Measurements from ENCODE around the gene BTBD10.
A peak's percentile ranks its signal among the peaks of the same experiment; 100 is the strongest.
"Not testable (repeated sequence)": the region's sequence is repeated elsewhere in the genome, so short reads cannot be mapped to it uniquely, and the experiment has no call there.

BTBD10 gene

DNA sequence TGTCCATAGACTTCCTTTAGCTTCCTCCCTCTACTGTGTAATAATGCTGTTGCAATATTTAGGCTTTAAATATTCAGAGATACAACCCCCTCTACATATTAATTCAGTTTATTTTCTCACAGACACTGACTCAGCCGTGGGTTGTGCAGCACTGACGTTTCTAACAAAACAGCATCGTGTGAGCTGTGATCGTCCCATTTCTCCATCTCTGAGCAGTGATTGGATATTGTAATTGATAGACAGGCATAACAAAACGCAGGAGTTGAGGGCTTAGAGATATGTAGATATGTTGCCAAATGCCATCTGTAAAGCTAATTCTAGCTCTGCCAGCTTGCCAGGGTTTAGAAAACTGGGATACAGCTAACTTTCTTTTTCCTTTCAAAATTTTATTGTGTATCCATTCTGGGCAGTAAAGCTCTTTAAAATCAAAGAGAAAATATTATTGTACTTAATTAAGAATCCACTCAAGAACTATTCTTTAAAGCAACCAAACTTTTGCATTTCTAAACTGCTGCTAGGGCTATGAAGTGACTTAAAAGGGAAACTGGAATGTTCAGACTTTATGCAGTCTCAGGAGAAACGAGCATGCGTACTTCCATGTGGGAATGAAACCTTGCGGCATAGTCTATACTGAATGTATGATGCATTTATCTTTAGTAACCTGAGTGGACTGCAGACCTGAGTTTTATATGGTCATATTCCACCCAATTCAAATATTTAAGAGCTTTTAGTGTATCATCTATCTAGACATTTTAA, 22.7 kb downstream of the BTBD10 start:
- DNase-seq: no peak

DNA sequence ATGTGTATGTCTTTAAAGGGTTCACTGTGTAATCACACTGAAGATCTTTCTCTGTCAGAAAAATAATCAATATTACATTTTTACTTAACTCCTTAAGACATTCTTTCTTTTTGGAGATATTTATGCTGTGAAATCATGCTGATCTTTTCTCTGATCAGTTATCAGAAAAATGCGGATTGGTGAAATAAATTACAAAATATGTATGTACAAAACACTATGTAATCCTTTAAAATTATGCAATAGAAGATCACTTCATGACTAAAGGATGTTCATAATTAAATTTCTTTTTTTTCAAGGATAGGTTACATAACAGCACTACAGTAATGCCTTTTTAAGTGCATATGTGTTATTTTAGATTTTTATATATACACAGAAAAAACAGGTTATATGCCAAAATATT, 24.7 kb downstream of the BTBD10 start:
- DNase-seq: no peak

DNA sequence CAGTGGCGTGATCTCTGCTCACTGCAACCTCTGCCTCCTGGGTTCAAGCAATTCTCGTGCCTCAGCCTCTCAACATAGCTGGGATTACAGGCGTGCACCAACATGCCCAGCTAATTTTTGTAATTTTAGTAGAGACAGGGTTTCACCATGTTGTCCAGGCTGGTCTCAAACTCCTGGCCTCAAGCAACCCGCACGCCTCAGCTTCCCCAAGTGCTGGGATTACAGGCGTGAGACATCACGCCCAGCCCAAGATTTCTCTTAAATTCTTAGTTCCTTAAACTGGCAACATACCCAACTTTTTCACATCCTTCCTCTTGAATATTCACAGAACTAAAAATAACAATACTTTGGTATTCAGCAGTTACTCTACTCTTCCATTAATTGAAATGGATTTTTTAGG, 26.2 kb downstream of the BTBD10 start:
- peak; percentile 17 to 24 for DNase-seq

DNA sequence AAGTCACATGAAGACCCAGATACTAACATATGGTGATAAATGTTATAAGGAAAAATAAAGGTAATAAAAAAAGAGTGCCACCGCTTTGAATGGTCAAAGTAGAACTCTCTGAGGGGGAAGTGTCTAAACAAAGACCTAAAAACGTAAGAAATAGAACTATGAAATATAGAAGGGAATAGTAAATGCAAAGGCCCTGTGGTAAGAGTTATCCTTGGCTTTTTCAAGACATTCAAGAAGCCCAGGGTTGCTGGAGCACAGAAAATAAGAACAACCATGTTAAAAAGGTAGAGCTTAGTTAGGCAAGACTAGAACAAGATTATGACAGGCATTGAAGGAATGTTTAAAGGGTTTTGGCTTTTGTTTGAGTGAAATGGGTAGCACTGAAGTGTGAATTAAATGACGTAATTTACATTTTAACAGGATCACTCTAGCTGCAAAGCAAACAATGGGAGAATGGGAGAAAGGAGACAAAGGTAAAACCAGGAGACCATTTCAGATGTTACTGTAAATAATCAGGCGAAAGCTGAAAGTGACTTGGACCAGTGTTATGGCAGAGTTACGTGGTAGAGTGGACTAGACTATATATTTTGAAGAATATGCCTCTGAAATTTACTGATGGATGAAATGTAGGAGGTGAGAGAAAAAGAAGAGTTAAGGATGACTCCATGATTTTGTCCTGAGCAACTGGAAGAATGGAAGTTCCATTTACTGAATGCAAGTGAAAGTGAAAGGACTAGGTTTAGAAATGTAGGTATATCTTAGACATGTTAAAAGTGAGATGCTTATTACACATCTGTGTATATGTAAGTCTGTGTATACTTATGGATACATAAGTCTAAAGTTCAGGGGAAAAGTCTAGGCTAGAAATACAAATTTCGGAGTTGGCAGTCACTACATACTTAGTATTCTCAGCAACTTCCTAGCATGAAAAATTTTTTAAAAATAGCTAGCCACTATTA, 28.5 kb downstream of the BTBD10 start:
- DNase-seq: no peak

DNA sequence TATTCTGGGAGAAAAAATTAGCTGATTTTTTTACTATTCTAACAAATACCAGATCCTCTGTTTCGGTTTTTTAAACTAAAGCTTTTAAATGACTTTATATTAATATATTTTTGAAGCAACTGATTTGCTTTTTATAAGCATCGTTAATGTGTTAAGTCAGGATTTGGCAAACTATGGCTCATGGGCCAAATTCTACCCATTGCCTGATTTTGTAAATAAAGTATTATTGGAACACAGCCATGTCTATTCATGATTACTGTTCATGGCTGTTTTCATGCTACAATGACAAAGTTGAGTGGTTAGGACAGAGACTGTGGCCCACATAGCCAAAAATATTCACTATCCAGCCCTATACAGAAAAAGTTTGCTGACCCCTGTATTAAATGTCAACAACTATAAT, 29.6 kb downstream of the BTBD10 start:
- no peak for DNase-seq

DNA sequence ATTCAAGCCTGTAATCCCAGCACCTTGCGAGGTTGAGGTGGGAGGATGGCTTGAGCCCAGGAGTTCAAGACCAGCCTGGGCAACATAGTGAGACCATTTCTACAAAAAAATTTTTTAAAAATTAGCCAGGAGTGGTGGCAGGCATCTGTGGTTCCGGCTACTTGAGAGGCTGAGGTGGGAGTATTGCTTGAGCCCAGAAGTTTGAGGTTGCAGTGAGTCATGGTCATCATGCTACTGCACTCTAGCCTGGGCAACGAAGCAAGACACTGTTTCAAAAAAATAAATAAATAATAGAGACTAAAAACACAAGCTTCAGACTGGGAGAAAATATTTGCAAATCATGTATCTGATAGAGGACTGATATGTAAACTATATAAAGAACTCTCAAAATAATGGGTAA, 33.2 kb downstream of the BTBD10 start:
- no peak for DNase-seq

DNA sequence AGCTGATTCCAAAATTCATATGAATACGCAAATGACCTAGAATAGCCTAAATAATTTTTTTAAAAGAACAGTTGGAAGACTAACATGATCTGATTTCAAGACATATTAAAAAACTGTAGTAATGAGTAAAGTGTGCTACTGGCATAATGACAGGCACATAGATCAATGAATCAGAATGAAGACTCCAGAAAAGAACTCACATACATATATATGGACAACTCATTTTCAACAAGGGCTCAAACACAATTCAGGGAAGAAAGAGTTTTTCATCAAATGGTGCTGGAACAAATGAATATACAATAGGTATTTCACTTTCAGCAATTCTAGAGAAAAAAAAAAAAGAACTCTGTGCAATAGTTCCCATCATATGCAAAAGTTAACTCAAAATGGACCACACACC, 33.7 kb downstream of the BTBD10 start:
- no peak for DNase-seq

DNA sequence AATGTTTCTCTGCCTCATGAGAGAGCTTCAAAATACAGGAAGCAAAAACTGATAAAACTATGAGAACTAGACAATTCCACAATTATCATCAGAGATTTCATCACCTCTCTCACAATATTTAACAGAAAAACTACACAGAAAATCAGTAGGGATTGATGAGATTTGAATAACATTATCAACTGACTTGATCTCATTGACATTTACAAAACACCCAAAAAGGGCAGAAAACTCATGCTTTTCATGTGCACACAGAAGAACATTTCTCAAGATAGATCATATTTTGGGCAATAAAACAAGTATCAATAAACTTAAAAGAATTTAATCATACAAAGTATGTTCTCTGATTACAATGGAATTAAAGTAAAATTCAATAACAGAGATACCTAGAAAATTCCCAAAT, 35.6 kb downstream of the BTBD10 start:
- no peak for DNase-seq

DNA sequence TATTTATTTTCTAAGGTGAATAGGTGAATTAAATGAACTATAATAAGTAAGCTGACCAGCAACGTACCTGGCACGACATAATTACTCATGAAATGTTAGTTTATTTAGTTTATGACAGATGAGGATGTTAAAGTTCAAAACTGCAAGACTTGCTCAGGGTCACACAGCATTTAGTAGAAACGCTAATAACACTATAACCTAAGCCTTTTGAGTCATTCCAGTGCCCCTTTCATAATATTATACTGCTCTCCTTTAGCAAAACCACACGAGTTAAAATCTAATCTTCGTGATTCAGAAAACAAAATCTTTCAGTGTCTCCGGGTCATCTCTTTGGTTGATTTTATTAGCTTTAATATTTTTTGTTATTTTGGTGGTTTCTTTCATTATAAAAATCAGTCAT, 39.6 kb downstream of the BTBD10 start:
- DNase-seq: no peak

DNA sequence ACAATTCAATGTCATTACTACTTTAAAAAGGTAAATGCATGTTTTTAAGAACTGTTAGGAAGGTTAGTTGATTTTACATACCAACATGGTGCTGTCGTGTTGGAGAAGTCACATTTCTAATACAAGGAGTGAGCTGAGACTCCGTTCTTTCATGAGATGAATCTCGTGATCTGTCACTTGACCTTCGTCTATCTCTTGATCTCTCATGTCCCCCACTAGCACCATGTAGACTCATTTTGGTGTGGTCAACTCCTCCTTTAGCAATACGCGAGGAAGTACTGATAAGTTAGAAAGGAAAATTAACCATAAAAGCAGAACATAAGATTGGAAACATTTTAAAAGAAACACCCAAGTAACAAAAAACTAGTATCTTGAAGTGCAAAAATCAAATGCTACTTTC, 41.5 kb downstream of the BTBD10 start:
- DNase-seq: no peak

DNA sequence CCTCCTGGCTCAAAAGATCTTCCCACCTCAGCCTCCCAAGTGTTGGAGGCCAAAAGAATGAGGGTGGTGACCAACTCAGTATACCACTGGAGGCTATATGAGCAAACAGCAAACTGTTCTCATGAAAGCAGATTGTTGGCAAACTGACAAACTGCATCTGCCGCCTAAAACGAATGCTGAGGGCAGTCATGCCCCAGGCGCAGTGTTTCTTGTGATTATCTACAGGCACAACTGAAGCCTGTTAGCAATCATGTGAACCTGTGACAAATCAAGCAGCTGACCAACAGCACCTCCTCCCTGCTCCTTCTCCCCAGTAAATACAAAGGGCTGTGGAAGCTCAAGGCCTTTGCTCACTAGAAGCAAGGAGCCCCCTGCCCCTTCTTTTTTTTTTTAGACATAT, 47.8 kb downstream of the BTBD10 start:
- DNase-seq: no peak

DNA sequence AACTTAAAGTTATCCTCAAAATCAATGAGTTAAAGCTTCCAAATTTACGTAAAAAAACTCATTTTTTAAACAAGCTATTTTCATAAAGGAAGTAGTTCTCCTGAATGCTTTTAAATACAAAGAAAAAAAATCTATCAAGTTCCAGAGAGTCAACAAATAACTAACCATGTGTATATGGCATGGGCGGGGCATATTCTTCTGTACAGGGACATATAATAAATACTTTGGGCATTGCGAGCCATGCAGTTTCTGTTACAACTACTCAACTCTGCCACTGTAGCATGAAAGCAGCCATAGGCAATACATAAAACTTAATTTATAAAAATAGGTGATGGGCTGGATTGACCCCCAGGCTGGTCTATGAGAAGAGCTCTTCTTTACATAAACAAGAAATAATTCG, 57.8 kb downstream of the BTBD10 start:
- DNase-seq: no peak

DNA sequence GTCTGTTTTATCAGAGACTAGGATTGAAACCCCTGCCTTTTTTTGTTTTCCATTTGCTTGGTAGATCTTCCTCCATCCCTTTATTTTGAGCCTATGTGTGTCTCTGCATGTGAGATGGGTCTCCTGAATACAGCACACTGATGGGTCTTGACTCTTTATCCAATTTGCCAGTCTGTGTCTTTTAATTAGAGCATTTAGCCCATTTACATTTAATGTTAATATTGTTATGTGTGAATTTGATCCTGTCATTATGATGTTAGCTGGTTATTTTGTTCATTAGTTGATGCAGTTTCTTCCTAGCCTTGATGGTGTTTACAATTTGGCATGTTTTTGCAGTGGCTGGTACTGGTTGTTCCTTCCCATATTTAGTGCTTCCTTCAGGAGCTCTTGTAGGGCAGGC, 64.7 kb downstream of the BTBD10 start:
- DNase-seq: not testable (repeated sequence)

DNA sequence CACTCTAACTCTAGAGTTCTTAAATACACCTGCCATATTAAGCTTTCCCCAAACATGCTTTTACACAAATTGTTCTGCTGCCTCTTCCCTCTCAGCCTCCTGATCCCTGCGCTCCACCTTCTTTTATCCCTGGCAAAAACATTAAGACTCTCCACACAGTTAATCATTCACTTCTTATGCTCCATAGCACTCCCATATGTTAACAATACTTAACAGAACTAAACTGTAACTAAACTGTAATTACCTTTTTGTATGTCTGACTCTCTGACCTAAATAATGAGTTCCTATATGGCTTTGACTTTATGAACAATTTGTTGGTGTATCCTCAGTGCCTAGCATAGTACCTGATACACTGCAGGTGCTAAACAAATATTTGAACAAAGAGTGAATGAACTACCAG, 71.8 kb downstream of the BTBD10 start:
- DNase-seq: no peak

DNA sequence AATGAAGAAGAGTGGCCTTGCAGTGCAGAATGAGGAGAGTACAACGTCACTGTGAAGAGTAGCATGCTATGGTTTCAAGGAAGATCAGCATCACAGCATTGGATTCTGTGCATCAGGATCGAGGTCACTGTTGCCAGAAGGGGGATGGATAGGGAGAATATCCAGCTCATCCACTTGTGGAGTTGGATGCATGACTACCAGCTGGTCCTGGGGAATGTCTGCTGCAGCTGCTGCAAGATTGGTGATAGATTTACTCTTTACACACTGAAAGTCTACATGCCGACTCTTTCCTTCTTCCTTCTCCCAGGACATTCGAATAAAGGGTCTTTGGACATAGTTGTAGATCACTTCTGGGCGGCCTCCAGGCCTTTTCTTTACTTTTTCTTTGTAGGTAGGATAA, 74.3 kb downstream of the BTBD10 start:
- DNase-seq: no peak

DNA sequence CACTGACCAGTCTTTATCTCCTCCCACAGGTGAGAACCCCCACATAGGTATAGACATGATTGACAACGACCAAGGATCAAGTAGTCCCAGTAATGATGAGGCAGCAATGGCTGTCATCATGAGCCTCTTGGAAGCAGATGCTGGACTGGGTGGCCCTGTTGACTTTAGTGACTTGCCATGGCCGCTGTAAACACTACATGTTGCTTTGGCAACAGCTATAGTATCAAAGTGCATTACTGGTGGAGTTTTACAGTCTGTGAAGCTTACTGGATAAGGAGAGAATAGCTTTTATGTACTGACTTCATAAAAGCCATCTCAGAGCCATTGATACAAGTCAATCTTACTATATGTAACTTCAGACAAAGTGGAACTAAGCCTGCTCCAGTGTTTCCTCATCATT, 76.5 kb downstream of the BTBD10 start:
- no peak for DNase-seq

DNA sequence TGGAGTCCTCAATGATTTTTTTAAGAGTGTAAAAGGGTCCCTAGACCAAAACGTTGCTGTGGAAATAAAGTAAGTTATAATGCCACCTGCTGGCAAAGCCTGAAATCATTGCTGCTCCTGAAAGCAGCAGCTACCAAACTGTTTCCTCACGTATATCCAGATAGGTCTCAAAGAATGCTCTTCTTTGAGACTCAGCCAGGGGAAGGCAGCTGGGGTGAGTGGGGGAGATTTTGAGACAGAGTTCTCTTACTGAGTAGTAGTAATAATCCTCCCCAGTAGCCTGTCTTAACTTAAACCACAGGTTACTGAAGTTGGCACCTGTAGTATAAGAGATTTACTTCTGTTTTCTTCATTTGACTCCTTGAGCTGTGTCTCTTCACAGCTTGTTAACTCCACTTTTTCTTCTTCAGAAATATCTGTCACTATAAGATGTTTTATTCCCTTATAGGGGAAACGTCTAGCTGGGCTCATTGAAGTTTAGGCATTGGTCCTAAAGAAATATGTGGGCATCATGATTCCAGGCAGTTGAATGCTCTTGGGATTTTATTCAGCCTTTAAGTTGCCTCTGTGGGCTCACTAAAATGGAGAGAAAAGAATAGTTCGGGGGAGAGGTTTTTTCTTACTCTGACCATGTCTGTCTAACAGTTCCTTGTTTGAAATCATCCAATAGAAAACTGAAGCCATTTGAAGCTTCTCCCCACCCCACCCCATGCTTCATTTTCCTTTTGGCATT, 77.9 kb downstream of the BTBD10 start:
- peak; percentile 74 to 78 for DNase-seq

DNA sequence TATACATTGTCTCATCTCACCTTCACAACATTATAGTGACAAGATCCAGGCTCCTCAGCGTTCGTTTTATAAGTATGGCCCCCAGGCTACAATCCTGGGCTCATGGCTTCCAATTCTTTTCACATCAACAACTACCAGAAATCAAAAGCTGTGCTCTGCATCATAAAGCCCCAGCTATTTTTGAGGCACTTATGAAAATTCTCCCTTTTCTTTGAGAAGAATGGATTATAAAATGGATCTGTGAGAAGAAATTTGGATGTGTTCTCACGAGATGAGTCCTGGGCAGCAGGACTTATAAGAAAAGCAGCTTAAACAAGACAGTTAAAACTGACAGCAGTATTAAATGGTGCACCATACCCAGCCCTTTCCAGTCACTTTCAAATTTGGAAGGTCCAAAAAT, 80.3 kb downstream of the BTBD10 start:
- DNase-seq: no peak

DNA sequence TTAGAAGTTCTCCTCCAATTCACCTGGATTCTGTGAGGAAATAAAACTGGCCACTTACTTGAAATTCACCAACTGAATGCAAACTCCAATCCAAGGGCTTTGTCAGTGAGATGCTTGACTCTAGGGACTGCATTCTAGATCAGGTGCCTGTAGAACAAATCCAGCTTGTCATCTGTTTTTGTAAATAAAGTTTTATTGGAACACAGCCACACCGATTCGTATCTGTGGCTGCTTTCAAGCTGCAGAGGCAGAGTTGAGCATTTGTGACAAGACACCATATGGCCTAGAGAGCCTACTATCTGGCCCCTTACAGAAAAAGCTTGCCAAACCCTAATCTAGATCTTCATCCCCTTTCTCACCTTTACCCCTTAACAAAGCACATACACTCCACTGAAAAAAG, 82.3 kb downstream of the BTBD10 start:
- no peak for DNase-seq

DNA sequence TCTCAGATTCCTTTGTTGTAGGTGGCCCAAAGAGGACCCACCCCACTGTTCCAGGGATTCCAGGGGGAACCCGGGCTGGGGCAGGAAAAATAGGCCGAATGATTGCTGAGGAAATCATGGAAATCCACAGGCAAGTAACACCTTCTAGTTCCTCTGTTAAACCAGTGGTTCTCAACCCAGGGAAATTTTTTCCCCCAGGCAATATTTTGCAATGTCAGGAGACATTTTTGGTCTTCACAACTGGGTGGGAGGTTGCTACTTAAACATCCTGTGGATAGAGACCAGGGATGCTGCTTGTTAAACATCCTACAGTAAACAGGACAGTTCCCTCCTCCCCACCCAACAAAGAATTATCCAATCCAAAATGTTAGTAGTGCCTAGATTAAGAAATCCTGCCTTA, 84.7 kb downstream of the BTBD10 start:
- DNase-seq: no peak

DNA sequence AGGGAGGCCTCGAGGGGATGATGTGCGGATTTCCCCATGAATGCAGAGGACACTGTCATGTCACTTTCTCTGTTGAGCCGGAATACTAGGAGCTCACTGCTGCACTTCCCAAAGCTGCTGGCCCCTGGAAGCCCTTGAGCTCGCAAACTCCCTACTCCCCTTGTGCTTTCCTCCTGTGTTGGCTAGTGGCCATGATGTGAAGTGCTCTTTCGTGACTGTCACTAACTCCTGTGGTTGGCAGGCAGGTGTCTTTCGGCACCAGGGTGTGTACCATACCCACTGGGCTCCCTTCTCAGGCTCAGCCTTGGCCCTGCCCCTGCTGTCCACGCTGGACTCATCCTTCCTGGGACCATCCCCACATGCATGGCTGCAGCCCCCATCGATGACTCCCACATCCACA, 86.2 kb downstream of the BTBD10 start:
- DNase-seq: no peak

DNA sequence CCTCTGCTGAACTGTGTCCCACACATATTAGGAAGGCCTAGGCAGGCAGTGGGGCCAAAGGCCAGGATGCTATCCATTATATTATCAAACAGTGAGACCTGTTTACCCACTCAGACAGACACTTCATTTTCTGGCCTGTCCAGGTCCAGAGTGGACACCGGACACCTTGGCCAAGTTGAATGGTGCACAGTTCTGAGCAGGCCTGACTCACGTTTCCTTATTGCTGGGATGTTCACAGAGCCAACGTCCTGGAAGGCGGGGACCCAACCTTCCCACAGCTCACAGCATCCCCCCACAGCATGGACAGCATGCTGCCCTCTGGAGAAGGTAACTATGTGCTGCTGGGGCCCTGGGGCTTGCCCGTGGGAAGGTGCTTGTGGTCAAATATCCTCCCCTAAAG, 86.6 kb downstream of the BTBD10 start:
- no peak for DNase-seq

DNA sequence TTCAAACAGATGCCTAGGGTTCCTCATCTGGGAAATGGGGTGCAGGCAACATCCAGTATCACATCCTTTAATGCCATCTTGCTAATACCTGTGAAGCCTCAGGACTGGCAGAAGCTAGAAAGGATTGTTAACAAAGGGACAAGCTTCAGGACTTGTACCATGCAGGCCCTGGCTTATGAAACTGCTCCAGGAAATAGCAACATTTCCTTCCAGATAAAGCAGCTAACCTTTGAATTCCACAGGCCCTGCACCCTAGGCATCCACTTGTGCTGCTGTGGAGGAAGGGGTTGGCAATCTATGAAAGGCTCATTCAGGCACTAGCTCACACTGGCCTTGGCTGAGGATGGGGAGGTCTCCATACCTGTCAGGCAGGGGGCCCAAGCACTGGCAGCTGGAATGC, 87.2 kb downstream of the BTBD10 start:
- DNase-seq: no peak

DNA sequence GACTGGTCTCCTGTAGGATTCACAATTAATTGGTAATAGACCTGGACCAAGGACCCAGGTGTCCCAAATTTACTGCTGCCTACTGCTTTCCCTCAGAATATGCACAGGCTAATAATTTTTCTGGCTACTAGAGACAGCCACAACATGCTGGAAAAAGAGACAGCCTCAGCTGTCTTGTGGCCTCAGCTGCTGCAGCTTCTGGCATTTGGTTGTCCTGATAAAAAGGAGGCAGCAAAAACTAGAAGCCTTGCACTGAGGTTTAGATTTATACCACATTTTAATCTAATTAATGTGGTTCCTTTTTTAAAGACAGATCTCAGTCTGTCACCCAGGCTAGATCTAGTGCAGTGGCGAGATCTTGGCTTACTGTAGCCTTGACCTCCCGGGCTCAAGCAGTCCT, 89.8 kb downstream of the BTBD10 start:
- no peak for DNase-seq

Data from Kasumi-1 (cell line).